Neuronal stem cell (in vitro differentiated cells): ENCODE data around the gene FER.

Source experiments
- DNase-seq: peaks from one replicate; pipeline ENCODE4 v3.0.0-alpha.2; 2013; ENCODE audit warnings: low spot score
- H2AFZ ChIP-seq: one replicate; pipeline ENCODE4 v1.6.1; 2013; ENCODE audit warnings: mild to moderate bottlenecking, low read length, inconsistent platforms
- H2AK5ac ChIP-seq: 2 replicates; pipeline ENCODE4 v1.6.1; 2013; ENCODE audit warnings: low read depth, mild to moderate bottlenecking, inconsistent platforms, low read length, moderate library complexity, mixed read lengths
- H2BK120ac ChIP-seq: 2 replicates; pipeline ENCODE4 v1.6.1; 2013; ENCODE audit warnings: low read depth, mild to moderate bottlenecking, inconsistent platforms, low read length, moderate library complexity, mixed read lengths
- H2BK12ac ChIP-seq: one replicate; pipeline ENCODE4 v1.6.1; 2013; ENCODE audit warnings: low read length, inconsistent platforms
- H2BK15ac ChIP-seq: 2 replicates; pipeline ENCODE4 v1.6.1; 2013; ENCODE audit warnings: mild to moderate bottlenecking, low read length, inconsistent platforms, mixed read lengths
- H2BK5ac ChIP-seq: one replicate; pipeline ENCODE4 v1.6.1; 2013; ENCODE audit warnings: inconsistent platforms, mild to moderate bottlenecking, low read length, moderate library complexity
- H3K14ac ChIP-seq: one replicate; pipeline ENCODE4 v1.6.1; 2013; ENCODE audit warnings: low read length, inconsistent platforms
- H3K18ac ChIP-seq: 2 replicates; pipeline ENCODE4 v1.6.1; 2013; ENCODE audit warnings: low read length, inconsistent platforms
- H3K23ac ChIP-seq: 2 replicates; pipeline ENCODE4 v1.6.1; 2013; ENCODE audit warnings: low read depth, mild to moderate bottlenecking, mixed read lengths, low read length, inconsistent platforms; ENCODE audit not compliant: poor library complexity
- H3K27ac ChIP-seq: replicated peaks from 3 replicates; pipeline ENCODE4 v1.5.1; 2013; ENCODE audit warnings: low read length, inconsistent platforms
- H3K27me3 ChIP-seq, 3 experiments: 2 replicates each; pipeline ENCODE4 v1.6.1; 2013; ENCODE audit warnings: low read length in 3 of 3, mild to moderate bottlenecking in 2 of 3, inconsistent platforms in 1 of 3, low read depth in 1 of 3, mixed read lengths in 1 of 3, moderate library complexity in 1 of 3; ENCODE audit not compliant: control insufficient read depth in 3 of 3, insufficient read depth in 3 of 3
- H3K36me3 ChIP-seq, 2 donors: replicated peaks in 1 of 2; 2 replicates each; pipeline ENCODE4 v1.6.1; 2013; ENCODE audit warnings: low read length in 2 of 2; ENCODE audit not compliant: control insufficient read depth in 2 of 2, insufficient read depth in 2 of 2
- H3K4ac ChIP-seq: 2 replicates; pipeline ENCODE4 v1.6.1; 2013; ENCODE audit warnings: inconsistent platforms, mild to moderate bottlenecking, low read length, moderate library complexity
- H3K4me1 ChIP-seq, 2 donors: 1 replicate in 1 of 2; 2 replicates in 1 of 2; pipeline ENCODE4 v1.6.1; 2013; ENCODE audit warnings: low read length in 2 of 2, low read depth in 1 of 2; ENCODE audit not compliant: control insufficient read depth in 2 of 2, insufficient read depth in 1 of 2
- H3K4me2 ChIP-seq: one replicate; pipeline ENCODE4 v1.6.1; 2013; ENCODE audit warnings: mild to moderate bottlenecking, low read length, inconsistent platforms; ENCODE audit not compliant: insufficient read depth, poor library complexity, severe bottlenecking
- H3K4me3 ChIP-seq, 2 donors: 2 replicates each; pipeline ENCODE4 v1.5.1; 2013; ENCODE audit warnings: low read length in 2 of 2, mild to moderate bottlenecking in 2 of 2, inconsistent platforms in 1 of 2, moderate library complexity in 1 of 2
- H3K79me1 ChIP-seq: one replicate; pipeline ENCODE4 v1.6.1; 2013; ENCODE audit warnings: low read depth, mild to moderate bottlenecking, inconsistent platforms, low read length, moderate library complexity
- H3K9ac ChIP-seq: one replicate; pipeline ENCODE4 v1.6.1; 2013; ENCODE audit warnings: mild to moderate bottlenecking, low read depth, low read length, inconsistent platforms; ENCODE audit not compliant: poor library complexity
- H3K9me3 ChIP-seq, 2 donors: replicated peaks in 1 of 2; 2 replicates each; pipeline versions ENCODE3 to v1.6.1; 2013; ENCODE audit warnings: low read length in 2 of 2, mild to moderate bottlenecking in 2 of 2, inconsistent platforms in 1 of 2, low read depth in 1 of 2, mixed read lengths in 1 of 2, moderate library complexity in 1 of 2; ENCODE audit not compliant: control insufficient read depth in 2 of 2, insufficient read depth in 1 of 2
- H4K8ac ChIP-seq: one replicate; pipeline ENCODE4 v1.6.1; 2013; ENCODE audit warnings: low read depth, mild to moderate bottlenecking, inconsistent platforms, low read length, moderate library complexity
- H4K91ac ChIP-seq: one replicate; pipeline ENCODE4 v1.6.1; 2013; ENCODE audit warnings: low read length, low read depth, mild to moderate bottlenecking, inconsistent platforms; ENCODE audit not compliant: poor library complexity
- WGBS, 2 donors: extraction: QIAGEN DNeasy Blood & Tissue Kit; methylation state at CpG; one replicate each; pipeline ENCODE4 v1.1.7; 2013; ENCODE audit warnings: missing lambda C conversion rate in 2 of 2, mixed read lengths in 1 of 2; ENCODE audit not compliant: insufficient read length in 2 of 2, insufficient replicate concordance in 1 of 2; ENCODE audit errors: extremely low coverage in 2 of 2; 5-methylcytosine and 5-hydroxymethylcytosine counted together

The FER gene

GRCh38 chr5:109063223-109063622 is 315.5 kb downstream of the FER start:
- H3K4ac ChIP-seq, result no peak overlapping the region
- H2BK15ac ChIP-seq, result no peak overlapping the region
- no peak overlapping the region for H3K27ac ChIP-seq
- H3K9me3 ChIP-seq, result no peaks in the 10 kb centered on the region
- H3K4me3 ChIP-seq, result no peak overlapping the region
- no peaks in the 10 kb centered on the region for H3K79me1 ChIP-seq
- no peak overlapping the region for H2BK120ac ChIP-seq
- no peak overlapping the region for H3K14ac ChIP-seq
- no peak overlapping the region for H2BK5ac ChIP-seq
- H3K4me1 ChIP-seq, result no peaks in the 10 kb centered on the region
- WGBS, 2 donors, result no CpG with 5 or more reads among the region's 1 CpG
- no peak overlapping the region for H3K9ac ChIP-seq
- no peak overlapping the region for H2AK5ac ChIP-seq
- H2AFZ ChIP-seq, result no peak overlapping the region
- no peaks in the 10 kb centered on the region for H3K27me3 ChIP-seq
- DNase-seq, result no peak
- no peaks in the 10 kb centered on the region for H3K36me3 ChIP-seq
- H4K91ac ChIP-seq, result no peak overlapping the region
- H3K4me2 ChIP-seq, result no peak overlapping the region
- H2BK12ac ChIP-seq, result no peak overlapping the region
- H3K18ac ChIP-seq, result no peak overlapping the region
- no peak overlapping the region for H3K23ac ChIP-seq
- no peak overlapping the region for H4K8ac ChIP-seq

GRCh38 chr5:109076741-109077140 is 329.0 kb downstream of the FER start:
- no peaks in the 10 kb centered on the region for H3K9me3 ChIP-seq
- H2BK15ac ChIP-seq, result no peak overlapping the region
- H2AFZ ChIP-seq, result no peak overlapping the region
- H2BK12ac ChIP-seq, result no peak overlapping the region
- H3K14ac ChIP-seq, result no peak overlapping the region
- H3K4ac ChIP-seq, result no peak overlapping the region
- no peaks in the 10 kb centered on the region for H3K4me1 ChIP-seq
- no peak overlapping the region for H3K23ac ChIP-seq
- H3K18ac ChIP-seq, result no peak overlapping the region
- H3K27me3 ChIP-seq, result no peaks in the 10 kb centered on the region
- H2BK5ac ChIP-seq, result no peak overlapping the region
- no peak overlapping the region for H2AK5ac ChIP-seq
- no peak overlapping the region for H2BK120ac ChIP-seq
- H3K36me3 ChIP-seq, result no peaks in the 10 kb centered on the region
- H4K91ac ChIP-seq, result no peak overlapping the region
- no peak overlapping the region for H3K4me2 ChIP-seq
- no peak for DNase-seq
- H3K9ac ChIP-seq, result no peak overlapping the region
- no peak overlapping the region for H3K4me3 ChIP-seq
- no CpG with 5 or more reads among the region's 2 CpGs for WGBS, 2 donors
- H4K8ac ChIP-seq, result no peak overlapping the region
- H3K27ac ChIP-seq, result no peak overlapping the region
- H3K79me1 ChIP-seq, result no peaks in the 10 kb centered on the region

- Histone ChIP-seq H3K9me3 (no peaks in the 10 kb centered on the region), H2BK12ac (no peak overlapping the region), H3K4ac (no peak overlapping the region), H3K27ac (no peak overlapping the region), H2BK15ac (no peak overlapping the region), H3K79me1 (no peaks in the 10 kb centered on the region), H3K14ac (no peak overlapping the region), H2AFZ (no peak overlapping the region), H3K27me3 (no peaks in the 10 kb centered on the region), H2AK5ac (no peak overlapping the region), H3K4me2 (no peak overlapping the region), H3K9ac (no peak overlapping the region), H3K4me3 (no peak overlapping the region), H3K18ac (no peak overlapping the region), H2BK120ac (no peak overlapping the region), H2BK5ac (no peak overlapping the region), H3K4me1 (no peaks in the 10 kb centered on the region), H4K8ac (no peak overlapping the region), H3K36me3 (no peaks in the 10 kb centered on the region), H3K23ac (no peak overlapping the region), H4K91ac (no peak overlapping the region)
- DNase-seq, result no peak
Measured at GRCh38 chr5:109078448-109078847, 330.8 kb downstream of the FER start.

GRCh38 chr5:109080481-109080880 is 332.8 kb downstream of the FER start:
- no peak overlapping the region for H2BK15ac ChIP-seq
- H3K4me3 ChIP-seq, result no peak overlapping the region
- no peak overlapping the region for H2BK120ac ChIP-seq
- H3K79me1 ChIP-seq, result no peaks in the 10 kb centered on the region
- no peak for DNase-seq
- no peak overlapping the region for H2BK12ac ChIP-seq
- H3K23ac ChIP-seq, result no peak overlapping the region
- no peak overlapping the region for H4K91ac ChIP-seq
- H3K4me2 ChIP-seq, result no peak overlapping the region
- 100% methylated on average over 1 of the region's 3 CpGs; no CpG with 5 or more reads in 1 of the 2 donors for WGBS, 2 donors
- no peak overlapping the region for H2AK5ac ChIP-seq
- no peak overlapping the region for H3K4ac ChIP-seq
- no peaks in the 10 kb centered on the region for H3K36me3 ChIP-seq
- H2BK5ac ChIP-seq, result no peak overlapping the region
- no peak overlapping the region for H4K8ac ChIP-seq
- no peak overlapping the region for H3K14ac ChIP-seq
- H3K9ac ChIP-seq, result no peak overlapping the region
- H3K27me3 ChIP-seq, result no peaks in the 10 kb centered on the region
- no peak overlapping the region for H3K27ac ChIP-seq
- no peak overlapping the region for H2AFZ ChIP-seq
- H3K9me3 ChIP-seq, result no peaks in the 10 kb centered on the region
- no peak overlapping the region for H3K18ac ChIP-seq
- no peaks in the 10 kb centered on the region for H3K4me1 ChIP-seq
